ENCODE data around the gene ADSS1. TPM values are rescaled to one million over a fixed set of nuclear protein-coding genes. Genes with fewer than 3 reads are reported as not detected.

Gene ADSS1
- total RNA-seq, 1 donor from 2014 or later: 2.4 TPM

GRCh38 chr14:104698688-104699425, 25.2 kb upstream of the ADSS1 start:
- intact Hi-C loops (cut with micrococcal nuclease): no loop called here
- Mint-ChIP-seq H3K4me1 (ENCODE audit: low read depth) (peaks cover 13% of the 10 kb centered on the region), H3K9me3 (no peaks in the 10 kb centered on the region), H3K4me3 (ENCODE audit: low read depth) (no peak overlapping the region), H3K27me3 (ENCODE audit: low read depth) (no peaks in the 10 kb centered on the region), H3K36me3 (ENCODE audit: low read depth) (peaks cover 15% of the 10 kb centered on the region), H3K27ac (no peak overlapping the region)
- no peak for DNase-seq (ENCODE audit: low spot score)

GRCh38 chr14:104699426-104699748, 24.6 kb upstream of the ADSS1 start:
- no peaks in the 10 kb centered on the region for H3K9me3 Mint-ChIP-seq
- DNase-seq (ENCODE audit: low spot score): no peak
- no peak overlapping the region for H3K27ac Mint-ChIP-seq
- H3K36me3 Mint-ChIP-seq (ENCODE audit: low read depth): peaks cover 20% of the 10 kb centered on the region
- peaks cover 10% of the 10 kb centered on the region for H3K4me1 Mint-ChIP-seq (ENCODE audit: low read depth)
- no peaks in the 10 kb centered on the region for H3K27me3 Mint-ChIP-seq (ENCODE audit: low read depth)
- intact Hi-C loops (cut with micrococcal nuclease): no loop called here
- no peak overlapping the region for H3K4me3 Mint-ChIP-seq (ENCODE audit: low read depth)

- peaks cover 23% of the 10 kb centered on the region for H3K36me3 Mint-ChIP-seq (ENCODE audit: low read depth)
These were observed 23.8 kb upstream of the ADSS1 start for GRCh38 chr14:104700225-104700651.

DNA sequence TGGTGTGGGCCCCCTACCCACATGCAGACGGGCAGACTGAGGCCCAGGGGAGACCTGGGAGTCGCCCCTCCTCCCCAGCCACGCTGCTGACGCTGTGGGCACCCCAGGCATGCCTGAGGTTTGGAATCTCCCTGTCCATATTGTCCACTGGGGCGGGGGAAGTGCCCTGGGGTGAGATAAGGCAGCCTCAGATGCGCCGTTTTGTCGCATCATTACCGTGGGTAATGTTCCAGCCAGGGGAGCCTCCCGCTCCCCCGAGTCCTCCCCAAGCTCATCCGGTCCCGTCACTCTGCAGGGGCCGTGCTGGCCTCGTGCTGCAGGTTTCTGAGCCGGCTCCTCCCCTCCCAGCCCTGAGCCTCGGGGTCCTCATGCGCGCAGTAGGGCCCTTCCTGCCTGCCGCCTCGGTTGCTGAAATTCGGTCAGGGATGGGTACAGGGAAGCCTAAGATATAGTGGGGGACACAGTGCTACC, 23.2 kb upstream of the ADSS1 start:
- Mint-ChIP-seq H3K27me3 (ENCODE audit: low read depth) (no peaks in the 10 kb centered on the region), H3K9me3 (no peaks in the 10 kb centered on the region), H3K4me1 (ENCODE audit: low read depth) (peaks cover 4% of the 10 kb centered on the region), H3K27ac (no peak overlapping the region), H3K36me3 (ENCODE audit: low read depth) (peaks cover 24% of the 10 kb centered on the region), H3K4me3 (ENCODE audit: low read depth) (no peak overlapping the region)
- intact Hi-C loops (cut with micrococcal nuclease): no loop called here
- no peak for DNase-seq (ENCODE audit: low spot score)

More at GRCh38 chr14:104700225-104700651, 23.8 kb upstream of the ADSS1 start:
- Mint-ChIP-seq H3K9me3 (no peaks in the 10 kb centered on the region), H3K4me3 (ENCODE audit: low read depth) (no peak overlapping the region), H3K27ac (no peak overlapping the region), H3K27me3 (ENCODE audit: low read depth) (no peaks in the 10 kb centered on the region), H3K4me1 (ENCODE audit: low read depth) (peaks cover 8% of the 10 kb centered on the region)
- intact Hi-C loops (cut with micrococcal nuclease): no loop called here
- DNase-seq (ENCODE audit: low spot score): no peak

DNA sequence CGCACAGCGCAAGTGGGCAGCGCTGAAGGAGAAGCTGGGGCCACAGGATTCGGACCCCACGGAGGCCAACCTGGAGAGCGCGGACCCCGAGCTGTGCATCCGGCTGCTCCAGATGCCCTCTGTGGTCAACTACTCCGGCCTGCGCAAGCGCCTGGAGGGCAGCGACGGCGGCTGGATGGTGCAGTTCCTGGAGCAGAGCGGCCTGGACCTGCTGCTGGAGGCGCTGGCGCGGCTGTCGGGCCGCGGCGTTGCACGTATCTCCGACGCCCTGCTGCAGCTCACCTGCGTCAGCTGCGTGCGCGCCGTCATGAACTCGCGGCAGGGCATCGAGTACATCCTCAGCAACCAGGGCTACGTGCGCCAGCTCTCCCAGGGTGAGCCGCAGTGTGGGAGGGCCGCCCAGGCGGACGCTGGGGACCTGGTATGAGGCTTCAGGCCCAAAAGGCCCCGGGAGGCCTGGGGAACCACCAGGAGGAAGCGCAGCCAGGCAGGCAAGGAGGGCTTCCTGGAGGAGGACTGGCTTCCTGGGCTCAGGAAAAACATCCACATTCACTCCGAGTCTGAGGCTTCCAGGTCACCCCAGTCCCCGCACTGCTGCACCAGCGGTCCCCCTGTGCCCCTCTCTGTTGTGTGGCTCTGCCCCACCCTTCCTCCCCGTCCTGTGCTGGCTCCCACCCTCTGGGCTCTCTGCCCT, 22.5 kb upstream of the ADSS1 start:
- Mint-ChIP-seq H3K4me1 (ENCODE audit: low read depth) (no peaks in the 10 kb centered on the region), H3K4me3 (ENCODE audit: low read depth) (no peak overlapping the region), H3K27me3 (ENCODE audit: low read depth) (no peaks in the 10 kb centered on the region), H3K36me3 (ENCODE audit: low read depth) (peaks cover 19% of the 10 kb centered on the region), H3K9me3 (no peaks in the 10 kb centered on the region), H3K27ac (no peak overlapping the region)
- intact Hi-C loops (cut with micrococcal nuclease): no loop called here
- DNase-seq (ENCODE audit: low spot score): no peak

GRCh38 chr14:104702106-104702505, 21.9 kb upstream of the ADSS1 start:
- no peaks in the 10 kb centered on the region for H3K9me3 Mint-ChIP-seq
- no peak overlapping the region for H3K27ac Mint-ChIP-seq
- DNase-seq (ENCODE audit: low spot score): no peak
- H3K36me3 Mint-ChIP-seq (ENCODE audit: low read depth): peaks cover 19% of the 10 kb centered on the region
- no peaks in the 10 kb centered on the region for H3K27me3 Mint-ChIP-seq (ENCODE audit: low read depth)
- no peak overlapping the region for H3K4me3 Mint-ChIP-seq (ENCODE audit: low read depth)
- no peaks in the 10 kb centered on the region for H3K4me1 Mint-ChIP-seq (ENCODE audit: low read depth)
- intact Hi-C loops (cut with micrococcal nuclease): no loop called here

GRCh38 chr14:104702673-104703072, 21.4 kb upstream of the ADSS1 start:
- Mint-ChIP-seq H3K4me3 (ENCODE audit: low read depth) (no peak overlapping the region), H3K27ac (no peak overlapping the region), H3K36me3 (ENCODE audit: low read depth) (peaks cover 19% of the 10 kb centered on the region), H3K27me3 (ENCODE audit: low read depth) (no peaks in the 10 kb centered on the region), H3K9me3 (no peaks in the 10 kb centered on the region), H3K4me1 (ENCODE audit: low read depth) (no peaks in the 10 kb centered on the region)
- no peak for DNase-seq (ENCODE audit: low spot score)
- intact Hi-C loops (cut with micrococcal nuclease): no loop called here

- Mint-ChIP-seq H3K9me3 (no peaks in the 10 kb centered on the region), H3K27me3 (ENCODE audit: low read depth) (no peaks in the 10 kb centered on the region), H3K27ac (no peak overlapping the region), H3K36me3 (ENCODE audit: low read depth) (peaks cover 19% of the 10 kb centered on the region), H3K4me3 (ENCODE audit: low read depth) (no peak overlapping the region), H3K4me1 (ENCODE audit: low read depth) (no peaks in the 10 kb centered on the region)
- no peak for DNase-seq (ENCODE audit: low spot score)
- intact Hi-C loops (cut with micrococcal nuclease): no loop called here
These were observed 20.8 kb upstream of the ADSS1 start for GRCh38 chr14:104703269-104703668.

- no peak for DNase-seq (ENCODE audit: low spot score)
- Mint-ChIP-seq H3K4me1 (ENCODE audit: low read depth) (no peaks in the 10 kb centered on the region), H3K27me3 (ENCODE audit: low read depth) (no peaks in the 10 kb centered on the region), H3K9me3 (no peaks in the 10 kb centered on the region), H3K36me3 (ENCODE audit: low read depth) (peaks cover 22% of the 10 kb centered on the region), H3K27ac (no peak overlapping the region), H3K4me3 (ENCODE audit: low read depth) (no peak overlapping the region)
- intact Hi-C loops (cut with micrococcal nuclease): no loop called here
These were observed 19.8 kb upstream of the ADSS1 start for GRCh38 chr14:104704252-104704651.

GRCh38 chr14:104705340-104706047, 18.5 kb upstream of the ADSS1 start:
- Mint-ChIP-seq H3K4me3 (ENCODE audit: low read depth) (no peak overlapping the region), H3K27me3 (ENCODE audit: low read depth) (no peaks in the 10 kb centered on the region), H3K9me3 (no peaks in the 10 kb centered on the region), H3K4me1 (ENCODE audit: low read depth) (no peaks in the 10 kb centered on the region), H3K27ac (no peak overlapping the region), H3K36me3 (ENCODE audit: low read depth) (peaks cover 26% of the 10 kb centered on the region)
- no peak for DNase-seq (ENCODE audit: low spot score)
- intact Hi-C loops (cut with micrococcal nuclease): no loop called here

GRCh38 chr14:104706733-104707607, 17.1 kb upstream of the ADSS1 start:
- Mint-ChIP-seq H3K36me3 (ENCODE audit: low read depth) (peaks cover 25% of the 10 kb centered on the region), H3K27me3 (ENCODE audit: low read depth) (no peaks in the 10 kb centered on the region), H3K4me1 (ENCODE audit: low read depth) (no peaks in the 10 kb centered on the region), H3K9me3 (no peaks in the 10 kb centered on the region), H3K4me3 (ENCODE audit: low read depth) (no peak overlapping the region), H3K27ac (no peak overlapping the region)
- intact Hi-C loops (cut with micrococcal nuclease): no loop called here
- no peak for DNase-seq (ENCODE audit: low spot score)
